ENCODE results near the gene KNOP1.

DNA sequence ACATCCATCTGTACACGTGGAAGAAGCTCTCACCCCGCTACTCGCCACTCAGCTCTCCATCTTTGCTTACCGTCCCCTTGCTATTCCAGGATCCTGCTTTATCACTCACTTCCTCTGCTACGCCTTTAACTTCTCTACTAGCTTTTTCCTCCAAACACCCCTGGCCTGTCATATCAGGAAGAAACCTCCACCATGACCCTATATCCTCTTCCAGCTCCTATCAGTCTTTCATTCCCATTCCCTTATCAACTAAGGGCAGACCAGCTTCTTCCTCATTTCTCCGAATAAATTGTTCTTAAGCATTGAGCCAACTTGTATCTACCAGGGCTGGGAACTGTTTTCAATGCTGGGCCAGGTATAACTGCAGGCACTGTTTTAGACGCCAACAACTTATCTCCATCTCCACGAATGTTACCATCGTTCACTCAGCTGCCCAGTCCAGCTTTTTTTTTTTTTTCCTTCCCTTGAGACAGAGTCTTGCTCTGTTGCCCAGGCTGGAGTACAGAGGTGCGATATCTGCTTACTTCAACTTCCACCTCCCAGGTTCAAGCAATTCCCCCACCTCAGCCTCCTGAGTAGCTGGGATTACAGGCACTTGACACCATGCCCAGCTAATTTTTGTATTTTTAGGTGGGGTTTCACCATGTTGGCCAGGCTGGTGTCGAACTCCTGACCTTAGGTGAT lies 4.4 kb upstream of the KNOP1 start:
- TF ChIP-seq, protein P1, sequence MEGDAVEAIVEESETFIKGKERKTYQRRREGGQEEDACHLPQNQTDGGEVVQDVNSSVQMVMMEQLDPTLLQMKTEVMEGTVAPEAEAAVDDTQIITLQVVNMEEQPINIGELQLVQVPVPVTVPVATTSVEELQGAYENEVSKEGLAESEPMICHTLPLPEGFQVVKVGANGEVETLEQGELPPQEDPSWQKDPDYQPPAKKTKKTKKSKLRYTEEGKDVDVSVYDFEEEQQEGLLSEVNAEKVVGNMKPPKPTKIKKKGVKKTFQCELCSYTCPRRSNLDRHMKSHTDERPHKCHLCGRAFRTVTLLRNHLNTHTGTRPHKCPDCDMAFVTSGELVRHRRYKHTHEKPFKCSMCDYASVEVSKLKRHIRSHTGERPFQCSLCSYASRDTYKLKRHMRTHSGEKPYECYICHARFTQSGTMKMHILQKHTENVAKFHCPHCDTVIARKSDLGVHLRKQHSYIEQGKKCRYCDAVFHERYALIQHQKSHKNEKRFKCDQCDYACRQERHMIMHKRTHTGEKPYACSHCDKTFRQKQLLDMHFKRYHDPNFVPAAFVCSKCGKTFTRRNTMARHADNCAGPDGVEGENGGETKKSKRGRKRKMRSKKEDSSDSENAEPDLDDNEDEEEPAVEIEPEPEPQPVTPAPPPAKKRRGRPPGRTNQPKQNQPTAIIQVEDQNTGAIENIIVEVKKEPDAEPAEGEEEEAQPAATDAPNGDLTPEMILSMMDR (IDR thresholded peaks at IDR 0.05) = no peak
- no peak for TF ChIP-seq POLR2A (IDR thresholded peaks at IDR 0.05)
